LNCaP clone FGC (cell line): ENCODE data around the gene NPFFR1.
"Not testable (repeated sequence)": the region's sequence is repeated elsewhere in the genome, so short reads cannot be mapped to it uniquely, and the experiment has no call there.

Experiments
- DNase-seq: peaks from one replicate; pipeline ENCODE4 v3.0.0-alpha.2; 2011; ENCODE audit warnings: low read depth
- H3K4me3 ChIP-seq: 2 replicates; pipeline ENCODE4 v1.5.1; 2011; ENCODE audit warnings: mild to moderate bottlenecking, low read depth, low read length, control low read depth
- CTCF ChIP-seq: IDR thresholded peaks from 2 replicates; pipeline ENCODE4 v1.5.1; 2012; ENCODE audit warnings: mild to moderate bottlenecking; ENCODE audit not compliant: control insufficient read depth, insufficient read depth; ENCODE audit errors: extremely low read depth

The NPFFR1 gene

DNA sequence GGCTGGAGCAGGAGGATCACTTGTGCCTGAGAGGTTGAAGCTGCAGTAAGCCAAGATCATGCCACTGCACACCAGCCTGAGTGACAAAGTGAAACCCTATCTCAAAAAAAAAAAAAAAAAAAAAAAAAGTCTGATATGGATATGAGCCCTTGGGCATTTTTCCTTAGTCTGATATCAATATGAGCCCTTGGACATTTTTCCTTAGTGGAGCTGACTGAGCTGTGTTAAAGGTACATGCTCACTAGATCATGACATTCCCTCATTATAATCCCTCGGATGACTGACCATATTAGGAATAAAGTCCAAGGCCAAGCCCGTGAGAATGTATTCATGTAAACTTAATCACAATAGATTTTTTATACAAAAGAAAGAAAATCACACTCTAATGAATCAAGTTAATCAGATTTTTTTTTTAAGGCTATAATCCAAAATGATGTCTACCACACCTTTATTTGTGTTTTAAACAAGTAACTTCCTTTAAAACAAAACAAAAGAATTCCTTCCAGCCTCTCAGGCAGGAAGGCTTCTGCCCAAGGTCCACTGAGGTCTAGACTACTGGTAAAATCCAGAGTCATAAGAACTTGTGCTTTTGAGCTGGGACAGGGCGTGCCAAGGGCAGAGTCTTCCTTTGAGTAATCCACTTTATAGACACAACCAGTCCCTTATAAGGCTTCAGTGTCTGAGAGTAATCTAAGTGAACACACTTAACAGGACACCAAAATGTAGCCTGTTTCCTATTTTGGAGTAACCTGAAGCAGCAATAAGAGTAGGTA is 56.1 kb downstream of the NPFFR1 start:
- H3K4me3 ChIP-seq: no peak overlapping the region
- DNase-seq: peak; percentile 6
- no peak for TF ChIP-seq CTCF

DNA sequence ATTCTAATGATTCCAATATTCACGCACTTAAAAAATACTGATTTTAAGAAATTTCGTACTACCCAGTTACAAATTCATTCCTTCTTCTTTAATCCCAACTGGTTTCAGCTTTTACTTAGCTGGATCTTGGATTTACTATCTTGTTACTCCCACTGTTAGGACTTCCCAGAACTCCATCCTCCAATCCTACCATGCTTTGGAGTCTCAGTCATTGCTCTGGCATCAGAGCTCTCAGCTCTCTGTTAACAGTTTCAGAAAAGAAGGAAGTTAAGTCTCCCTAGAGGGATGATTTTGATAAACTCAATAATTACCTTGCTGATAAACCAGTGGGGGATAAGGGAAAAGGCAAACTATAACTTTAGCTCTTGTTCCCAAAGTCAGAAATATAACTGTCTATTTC is 60.1 kb downstream of the NPFFR1 start:
- TF ChIP-seq CTCF: no peak
- DNase-seq: no peak
- no peak overlapping the region for H3K4me3 ChIP-seq

- not testable (repeated sequence) for H3K4me3 ChIP-seq, DNase-seq
Measured at GRCh38 chr10:70222811-70223447, 60.9 kb downstream of the NPFFR1 start.

DNA sequence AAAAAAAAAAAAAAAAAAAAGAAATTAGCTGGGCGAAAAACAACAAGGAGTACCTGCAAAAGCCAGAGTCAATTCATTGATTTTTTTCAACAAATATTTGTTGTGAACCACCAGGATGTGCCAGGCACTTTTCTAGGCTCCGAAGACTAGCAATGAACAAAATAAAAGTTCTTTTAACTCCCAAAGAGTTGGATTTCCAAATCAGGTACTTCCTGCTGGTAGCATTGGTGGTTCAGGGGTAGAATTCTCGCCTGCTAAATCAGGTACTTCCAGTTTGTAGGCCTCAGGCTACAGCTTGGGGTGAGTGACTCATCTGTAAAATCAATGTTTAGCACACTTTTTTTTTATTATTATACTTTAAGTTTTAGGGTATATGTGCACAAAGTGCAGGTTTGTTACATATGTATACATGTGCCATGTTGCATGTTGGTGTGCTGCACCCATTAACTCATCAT is 61.4 kb downstream of the NPFFR1 start:
- TF ChIP-seq CTCF: no peak
- DNase-seq: peak; percentile 50
- no peak overlapping the region for H3K4me3 ChIP-seq

DNA sequence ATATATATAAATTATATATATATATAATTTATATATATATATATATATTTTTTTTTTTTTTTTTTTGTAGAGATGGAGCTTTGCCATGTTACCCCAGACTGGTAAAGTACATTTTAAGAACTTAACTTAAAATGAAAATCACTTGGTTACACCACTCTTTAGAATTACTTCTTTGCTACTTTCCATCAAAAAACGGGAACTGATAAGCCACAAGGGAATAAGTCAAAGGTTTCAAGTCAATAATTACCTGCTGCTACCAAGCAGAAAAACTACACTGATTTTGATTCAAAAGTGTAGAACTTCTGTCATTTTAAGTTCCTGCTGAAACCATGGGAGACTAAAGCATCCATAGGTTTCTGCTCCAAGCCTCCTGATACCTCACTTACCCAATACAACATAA is 62.8 kb downstream of the NPFFR1 start:
- DNase-seq: no peak
- H3K4me3 ChIP-seq: no peak overlapping the region
- TF ChIP-seq CTCF: no peak

GRCh38 chr10:70212879-70213278 is 70.9 kb downstream of the NPFFR1 start:
- no peak for DNase-seq
- no peak overlapping the region for H3K4me3 ChIP-seq
- no peak for TF ChIP-seq CTCF

DNA sequence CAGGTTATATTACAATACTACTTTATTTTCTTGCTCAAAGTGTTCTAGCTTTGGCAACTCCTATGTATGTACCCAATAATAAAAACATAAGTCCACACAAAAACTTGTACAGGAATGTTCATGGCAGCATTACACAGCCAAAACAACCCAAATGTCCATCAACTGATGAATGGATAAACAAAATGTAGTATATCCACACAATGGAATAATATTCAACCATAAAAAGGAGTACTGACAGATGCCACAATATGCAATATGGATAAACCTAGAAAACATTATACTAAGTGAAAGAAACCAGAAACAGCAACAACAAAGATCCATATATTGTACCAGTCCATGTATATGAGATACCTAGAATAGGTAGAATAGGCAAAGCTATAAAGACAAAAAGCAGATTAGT is 71.5 kb downstream of the NPFFR1 start:
- H3K4me3 ChIP-seq: no peak overlapping the region
- no peak for TF ChIP-seq CTCF
- no peak for DNase-seq
